GM18870 (cell line): ENCODE measurements around the gene NFIB.

Experiments
- ATAC-seq: cut with Tn5 transposase; IDR thresholded peaks from one replicate; pipeline ENCODE4 v1.9.1; 2021; ENCODE audit warnings: moderate library complexity; ENCODE audit not compliant: unreplicated experiment

NFIB gene

DNA sequence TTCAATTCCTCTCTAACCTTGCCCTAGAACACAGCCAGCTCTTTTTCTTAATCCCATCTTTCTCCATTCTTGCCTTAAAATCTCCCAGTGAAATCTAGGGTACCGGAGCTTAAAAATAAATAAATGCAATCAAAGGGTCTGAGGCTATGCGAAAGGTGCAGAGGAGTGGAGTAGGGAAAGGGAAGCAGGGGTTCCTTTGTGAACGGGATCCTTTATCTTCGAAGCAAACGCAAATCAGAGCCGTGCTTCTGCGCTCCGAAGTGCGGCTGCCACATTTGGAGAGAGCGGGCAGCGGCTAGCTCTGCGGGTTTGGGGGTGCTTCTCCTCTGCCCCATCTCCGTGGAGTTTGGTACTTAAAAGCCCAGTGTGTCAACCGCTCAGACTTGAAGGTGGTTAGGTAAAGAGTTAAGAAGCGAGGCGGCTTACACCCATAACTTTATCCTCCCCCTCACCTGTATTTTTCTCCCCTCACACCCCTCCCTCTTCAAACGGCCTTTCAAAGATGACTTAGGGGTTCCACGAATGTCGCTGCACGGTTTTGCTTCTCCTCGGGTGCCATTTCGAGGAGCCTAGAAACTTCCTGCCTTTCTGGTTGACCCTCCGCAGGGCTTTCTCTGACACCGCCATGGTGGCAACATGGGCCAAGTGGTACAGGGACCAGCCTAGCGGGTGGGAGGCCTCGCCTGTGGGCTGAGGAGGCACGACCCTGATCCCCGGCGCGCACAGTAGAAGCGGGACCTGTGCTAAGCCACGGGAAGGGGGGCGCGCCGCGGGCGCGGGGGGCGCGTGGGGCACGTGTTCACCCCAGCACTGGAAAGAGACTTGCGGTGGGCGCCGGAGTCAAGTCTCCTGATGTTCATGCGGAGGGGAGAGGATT is 31.7 kb upstream of the NFIB start:
- no peak for ATAC-seq

DNA sequence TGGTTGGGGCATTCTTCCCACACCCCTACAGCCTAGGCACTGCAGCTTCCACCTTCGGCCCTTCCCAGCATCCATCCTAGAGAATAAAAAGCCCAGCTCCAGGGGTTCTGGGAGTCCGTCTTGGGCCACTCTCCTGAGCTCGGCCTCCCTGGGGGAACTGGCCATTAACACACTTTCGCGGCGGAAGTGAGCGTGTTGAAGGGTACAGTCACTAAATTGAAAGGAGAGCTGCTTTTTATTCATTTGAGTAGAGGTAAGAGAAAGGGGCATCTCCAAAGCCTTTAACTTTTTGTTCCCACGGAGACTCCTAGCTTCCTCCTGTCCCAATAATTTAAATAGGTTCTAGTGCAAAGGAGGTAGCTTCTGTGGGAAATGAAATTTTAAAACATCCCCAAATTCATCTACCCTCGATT is 31.0 kb upstream of the NFIB start:
- no peak for ATAC-seq

DNA sequence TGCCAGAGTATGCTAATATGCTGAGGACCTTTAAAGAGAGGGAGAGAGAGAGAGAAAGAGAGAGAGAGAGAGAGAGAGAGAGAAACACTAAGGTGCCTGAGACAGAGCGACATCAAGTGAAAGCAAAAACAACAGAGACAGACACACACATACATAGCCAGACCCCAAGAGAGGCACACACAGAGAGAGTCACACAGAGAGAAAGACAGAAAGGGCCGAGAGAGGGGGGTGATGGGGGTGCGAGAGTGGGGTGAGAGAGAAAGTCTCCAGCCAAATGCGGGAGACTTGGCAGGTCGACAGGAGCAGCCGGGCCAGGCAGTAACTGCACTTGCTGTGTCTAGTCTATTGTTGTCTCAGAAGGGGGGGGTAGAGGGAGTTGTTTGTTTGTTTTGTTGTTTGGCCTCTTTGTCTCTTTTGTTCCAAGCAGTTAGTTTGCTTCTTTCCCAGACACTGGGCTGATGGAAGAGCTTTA is 30.1 kb upstream of the NFIB start:
- ATAC-seq = no peak

DNA sequence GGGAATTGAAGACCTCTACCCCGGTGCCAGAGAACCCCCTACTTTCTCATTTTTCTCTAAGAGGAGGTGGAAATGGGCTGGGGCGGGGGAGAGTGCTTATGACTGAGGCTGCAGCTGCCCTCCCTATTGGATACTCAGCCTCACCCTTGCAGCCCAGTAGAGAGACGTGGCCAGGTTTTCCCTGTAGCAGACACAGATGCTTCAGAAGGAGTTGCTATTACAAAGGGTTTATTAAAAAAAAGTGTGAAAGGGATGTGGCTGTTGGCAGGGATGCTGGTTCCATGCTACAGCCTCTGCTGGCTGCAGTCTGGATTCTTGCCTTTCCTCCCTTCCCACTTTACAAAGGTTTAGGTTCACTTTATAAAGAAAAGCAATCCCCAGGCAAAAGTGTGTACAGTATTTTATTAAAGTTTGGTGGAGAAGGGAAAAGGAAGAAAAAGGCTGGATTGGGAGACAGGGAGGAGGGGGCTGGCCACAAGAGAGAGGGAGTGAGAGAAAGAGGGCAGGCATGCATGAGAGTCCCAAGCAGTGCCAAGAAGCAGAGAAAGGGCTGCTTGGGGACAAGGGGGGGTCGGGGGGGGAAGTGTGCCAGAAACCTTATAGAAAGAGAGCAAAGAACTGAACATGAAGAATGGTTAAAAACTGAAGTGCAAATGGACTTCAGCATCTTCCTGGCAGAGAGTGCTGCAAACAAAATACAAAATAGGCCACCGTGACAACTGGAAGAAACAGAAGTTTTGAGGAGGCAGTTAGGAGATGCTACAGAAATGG is 29.5 kb upstream of the NFIB start:
- no peak for ATAC-seq

DNA sequence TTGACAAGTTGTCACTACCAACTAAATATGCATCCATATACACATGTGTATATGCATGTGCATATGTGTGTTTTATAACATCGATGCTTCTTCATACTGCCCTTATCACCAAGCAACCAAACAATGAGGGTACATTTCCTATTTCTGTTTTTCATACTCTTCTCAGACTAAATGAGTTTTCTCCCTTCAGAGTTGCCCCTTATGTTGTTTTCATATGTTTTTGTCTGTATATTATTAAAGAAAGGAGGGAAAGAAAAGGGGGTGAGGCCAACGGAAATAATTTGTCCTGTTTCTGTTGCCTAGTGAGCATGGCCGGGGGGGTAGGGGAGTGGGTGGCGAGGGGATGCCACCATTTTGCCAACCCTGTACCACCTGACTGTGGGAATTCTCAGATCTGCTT is 28.8 kb upstream of the NFIB start:
- ATAC-seq = no peak

DNA sequence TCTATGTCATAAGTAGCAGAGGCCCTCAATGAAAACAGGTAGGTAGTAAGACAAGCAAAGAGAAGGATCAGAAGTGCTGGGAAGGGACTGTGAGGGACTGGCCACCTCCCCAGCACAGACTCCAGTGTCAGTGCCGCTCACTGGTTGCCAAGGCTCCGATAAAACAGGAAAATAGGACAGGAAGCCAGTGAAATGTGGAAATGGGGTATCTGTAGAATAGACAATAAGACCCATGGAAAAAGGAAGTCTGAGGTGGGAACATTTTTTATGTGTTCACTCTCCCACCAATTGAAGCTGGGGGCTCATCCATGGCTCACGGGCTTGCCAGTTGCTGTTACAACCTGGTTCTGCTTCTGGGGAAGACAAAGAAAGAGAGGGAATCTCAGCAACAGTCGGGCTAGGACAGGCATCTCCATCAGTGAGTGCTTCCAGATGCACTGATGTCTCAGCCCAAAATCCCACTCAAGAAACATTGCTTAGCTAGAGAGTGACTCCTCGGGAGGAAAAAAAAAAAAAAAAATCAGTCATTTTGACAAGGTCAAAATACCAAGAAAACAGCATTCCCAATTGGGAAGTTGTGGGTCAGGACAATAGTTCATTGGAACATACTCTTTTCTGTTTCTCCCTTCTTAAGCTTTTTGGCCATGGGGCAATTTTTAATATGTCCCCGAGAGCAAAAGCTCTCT is 27.6 kb upstream of the NFIB start:
- ATAC-seq = no peak

DNA sequence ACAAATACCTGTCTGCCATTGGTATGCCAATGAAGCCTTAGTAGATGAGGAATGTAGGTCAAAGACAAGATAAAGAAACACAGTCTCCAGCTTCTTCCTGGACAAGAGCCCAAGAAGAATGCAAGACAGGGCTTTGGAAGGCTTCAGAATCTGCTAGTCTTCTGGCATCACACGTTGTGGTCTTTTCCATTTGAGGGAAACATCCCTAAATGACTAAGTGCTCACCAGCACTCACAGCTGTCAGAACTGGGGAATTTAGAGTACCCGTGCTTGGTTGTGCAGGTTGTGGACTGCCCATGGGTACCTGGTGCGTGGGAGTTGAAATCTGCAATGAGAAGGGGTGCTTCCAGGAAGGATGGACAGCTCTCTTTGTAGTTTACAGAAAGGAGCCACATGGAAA is 27.1 kb upstream of the NFIB start:
- ATAC-seq = no peak

DNA sequence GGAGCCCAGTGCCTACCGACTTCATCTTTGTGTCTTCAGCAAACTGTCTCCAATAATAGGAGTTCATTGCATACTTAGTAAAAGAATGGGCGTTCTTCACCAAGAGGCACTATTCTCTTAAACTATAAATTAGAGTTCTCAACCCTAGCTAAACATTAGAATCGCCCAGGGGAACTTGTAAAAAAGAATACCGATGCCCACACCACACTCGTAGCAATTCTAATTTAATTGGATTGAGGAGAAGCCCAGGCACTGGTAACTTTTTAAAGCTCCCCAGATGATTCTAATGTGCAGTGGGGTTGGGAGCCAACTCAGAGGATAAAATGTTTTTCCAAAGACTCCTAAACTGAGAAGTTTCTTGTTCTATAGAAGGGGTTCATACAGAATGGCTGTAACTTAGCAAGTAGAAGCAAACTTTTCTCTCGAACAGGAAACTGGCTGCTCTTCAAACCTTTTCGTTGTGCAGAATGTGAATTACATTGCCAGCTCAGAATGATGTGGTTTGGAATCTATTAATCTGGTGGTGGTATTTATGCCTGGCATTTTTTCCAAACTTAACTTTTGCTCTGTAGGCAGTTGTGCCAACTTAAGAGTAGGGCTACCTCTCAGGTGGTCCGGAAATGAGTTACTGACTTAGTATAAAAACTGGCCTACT is 26.4 kb upstream of the NFIB start:
- ATAC-seq = no peak

DNA sequence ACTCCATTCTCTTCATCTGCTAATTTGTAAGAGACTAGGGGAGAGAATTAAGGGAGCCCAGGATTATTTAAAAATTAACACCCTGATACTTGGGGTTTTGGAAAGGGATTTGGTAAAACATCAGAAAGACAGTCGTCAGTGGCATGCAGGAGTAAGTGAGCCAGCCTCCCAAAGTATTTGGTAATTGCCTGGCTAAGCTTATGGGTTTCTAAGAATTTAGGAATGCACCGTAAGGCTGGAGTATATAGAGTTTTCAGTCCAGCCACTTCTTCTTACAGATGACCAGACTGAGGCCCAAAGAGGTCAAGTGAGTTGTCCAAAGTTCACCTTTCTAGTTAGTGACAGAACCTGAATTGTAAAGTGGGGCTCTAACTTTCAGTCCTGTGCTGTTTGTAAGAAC is 25.8 kb upstream of the NFIB start:
- ATAC-seq = no peak

DNA sequence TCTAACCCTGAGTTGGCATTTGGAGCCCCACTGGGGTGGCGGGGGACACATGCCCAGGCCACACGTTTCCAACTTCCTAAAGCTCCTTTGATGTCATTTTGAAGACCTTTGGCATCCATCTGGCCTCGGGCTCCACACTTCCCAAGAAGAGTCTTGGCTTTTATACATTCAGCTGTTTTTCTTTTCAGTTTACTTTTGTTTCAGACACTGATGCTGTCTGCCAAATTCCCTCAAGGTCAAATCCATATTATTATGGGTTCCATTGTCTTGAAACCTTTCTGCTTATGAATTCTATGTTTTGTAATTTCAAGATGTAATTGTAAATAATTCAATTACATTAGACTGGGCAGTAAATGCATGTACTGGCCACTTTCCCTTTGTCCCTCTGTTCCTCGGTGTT is 23.7 kb upstream of the NFIB start:
- ATAC-seq = no peak

DNA sequence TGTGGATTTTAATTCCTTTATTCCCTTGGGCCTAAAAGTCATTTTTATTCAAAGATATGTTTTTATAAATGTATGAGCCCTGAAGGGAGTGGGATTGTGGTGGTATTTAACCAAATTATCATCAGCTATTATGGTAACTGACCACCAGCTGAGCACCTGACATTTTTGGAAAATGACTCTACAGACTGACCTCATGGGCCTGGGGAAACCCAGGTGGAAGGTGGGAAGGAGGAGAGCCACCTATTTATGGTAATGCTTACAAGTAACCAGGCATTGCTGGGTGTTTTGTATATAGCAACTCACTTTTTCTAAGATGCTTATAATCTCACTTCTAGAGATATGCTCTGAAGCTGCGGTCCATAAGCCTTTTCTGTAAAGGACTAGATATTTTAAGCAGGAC is 22.3 kb upstream of the NFIB start:
- no peak for ATAC-seq

DNA sequence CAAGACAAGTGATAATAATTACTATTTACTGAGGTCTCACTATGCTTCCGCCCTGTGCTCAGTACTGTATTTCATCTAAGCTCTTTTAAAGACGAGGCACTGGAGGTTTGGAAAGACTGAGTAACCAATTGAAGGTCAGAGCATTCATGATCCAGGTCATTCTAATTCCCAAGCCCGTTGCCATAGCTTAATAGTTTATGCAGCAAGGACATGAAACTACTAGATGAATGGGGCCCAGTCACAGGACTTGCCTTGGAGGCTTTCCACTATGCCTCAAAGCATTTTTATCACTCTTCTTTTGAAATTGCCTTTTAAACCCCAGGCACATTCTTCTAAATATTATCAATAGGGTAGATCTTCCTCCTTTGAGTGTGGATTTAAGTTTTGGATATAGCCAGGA is 17.2 kb upstream of the NFIB start:
- ATAC-seq = no peak

DNA sequence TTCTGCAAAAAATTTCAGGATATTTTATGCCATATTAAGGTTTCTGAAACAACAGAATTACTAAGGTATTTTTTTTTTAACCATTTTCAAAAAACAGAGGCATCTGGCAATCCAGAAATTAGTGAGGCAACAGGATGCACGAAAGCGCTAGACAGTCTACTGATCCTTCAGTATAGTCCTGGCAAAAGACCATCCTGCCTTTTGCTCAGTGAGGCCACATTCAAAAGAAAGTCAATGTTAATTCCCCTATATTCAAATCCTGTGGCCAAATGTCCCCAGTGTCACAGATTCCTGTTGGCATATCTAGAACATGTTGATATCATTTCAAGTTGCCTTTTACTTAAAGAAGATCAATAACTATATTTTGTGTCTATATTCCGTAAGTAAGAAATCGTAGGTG is 13.1 kb upstream of the NFIB start:
- ATAC-seq = no peak

DNA sequence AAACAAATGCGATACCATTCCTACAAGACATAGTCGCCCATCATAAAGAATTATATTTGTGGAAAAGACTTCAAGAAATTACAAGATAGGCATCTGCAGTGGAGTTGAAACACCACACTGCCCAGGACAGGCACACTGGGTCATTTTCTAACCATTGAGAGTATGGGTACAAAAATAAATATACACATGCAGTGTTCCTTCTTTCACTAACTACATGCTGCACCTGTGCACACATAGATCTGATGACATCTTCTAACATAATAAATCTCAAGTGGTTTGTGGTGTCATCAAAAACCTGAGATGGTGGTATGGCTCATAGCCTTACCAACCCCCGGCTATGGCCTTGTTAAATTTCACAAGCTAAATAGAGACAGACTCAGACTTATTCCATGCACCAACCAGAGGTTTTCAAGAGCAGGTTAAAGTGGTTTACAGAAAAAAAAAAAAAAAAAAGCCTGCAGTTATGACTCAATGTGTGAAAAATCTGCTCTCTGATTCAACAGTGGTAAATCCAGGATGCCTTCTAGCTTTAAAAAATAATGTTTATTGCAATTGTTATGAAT is 12.4 kb upstream of the NFIB start:
- ATAC-seq = peak; percentile 78

DNA sequence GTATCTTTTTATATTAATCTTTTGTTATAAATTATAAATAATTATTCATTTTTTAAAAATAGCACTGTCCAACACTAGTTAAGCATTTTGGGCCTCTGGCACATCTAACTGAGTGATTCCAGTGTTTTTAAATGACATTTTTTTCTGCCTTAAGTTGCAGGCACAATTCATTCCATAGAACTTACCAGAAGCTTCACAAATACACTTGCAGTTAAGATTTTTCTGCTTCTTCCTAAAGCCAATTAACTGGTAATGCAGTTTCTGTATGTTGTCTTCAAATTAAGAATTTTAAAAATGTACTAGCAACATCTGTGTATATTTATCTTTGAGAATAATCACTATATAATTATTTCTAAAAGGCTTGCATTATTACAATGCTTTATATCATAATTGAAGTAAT is 11.2 kb upstream of the NFIB start:
- no peak for ATAC-seq

DNA sequence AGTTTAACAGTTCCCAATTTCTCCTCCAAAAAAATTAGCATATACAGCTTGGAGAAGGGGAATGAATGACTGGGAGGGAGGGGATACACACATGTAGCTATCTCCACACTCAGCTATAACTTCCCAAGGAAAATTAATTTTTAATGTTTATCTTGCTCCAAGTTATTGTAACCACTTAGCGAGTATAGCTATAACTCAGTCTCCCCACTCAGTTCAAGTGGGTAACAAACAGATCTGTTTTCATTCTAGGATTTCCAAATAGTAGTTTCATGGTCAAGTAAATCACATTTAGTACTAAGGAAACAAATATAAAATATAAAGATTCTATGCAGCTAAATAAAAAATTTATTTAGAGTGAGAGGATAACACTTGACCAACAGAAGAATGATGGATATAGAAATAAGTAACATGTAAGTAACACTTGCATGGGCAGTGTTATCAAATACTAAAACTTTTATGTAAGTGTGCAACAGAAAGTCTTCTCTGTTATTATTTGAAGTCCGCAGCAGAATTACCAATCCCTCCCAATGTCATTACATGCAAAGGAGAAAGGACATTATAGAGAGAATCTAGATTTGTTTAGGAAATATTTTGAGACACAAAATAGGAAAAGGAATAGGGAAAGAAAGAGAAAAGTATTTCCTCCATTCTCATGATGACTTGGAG is 10.2 kb upstream of the NFIB start:
- no peak for ATAC-seq

DNA sequence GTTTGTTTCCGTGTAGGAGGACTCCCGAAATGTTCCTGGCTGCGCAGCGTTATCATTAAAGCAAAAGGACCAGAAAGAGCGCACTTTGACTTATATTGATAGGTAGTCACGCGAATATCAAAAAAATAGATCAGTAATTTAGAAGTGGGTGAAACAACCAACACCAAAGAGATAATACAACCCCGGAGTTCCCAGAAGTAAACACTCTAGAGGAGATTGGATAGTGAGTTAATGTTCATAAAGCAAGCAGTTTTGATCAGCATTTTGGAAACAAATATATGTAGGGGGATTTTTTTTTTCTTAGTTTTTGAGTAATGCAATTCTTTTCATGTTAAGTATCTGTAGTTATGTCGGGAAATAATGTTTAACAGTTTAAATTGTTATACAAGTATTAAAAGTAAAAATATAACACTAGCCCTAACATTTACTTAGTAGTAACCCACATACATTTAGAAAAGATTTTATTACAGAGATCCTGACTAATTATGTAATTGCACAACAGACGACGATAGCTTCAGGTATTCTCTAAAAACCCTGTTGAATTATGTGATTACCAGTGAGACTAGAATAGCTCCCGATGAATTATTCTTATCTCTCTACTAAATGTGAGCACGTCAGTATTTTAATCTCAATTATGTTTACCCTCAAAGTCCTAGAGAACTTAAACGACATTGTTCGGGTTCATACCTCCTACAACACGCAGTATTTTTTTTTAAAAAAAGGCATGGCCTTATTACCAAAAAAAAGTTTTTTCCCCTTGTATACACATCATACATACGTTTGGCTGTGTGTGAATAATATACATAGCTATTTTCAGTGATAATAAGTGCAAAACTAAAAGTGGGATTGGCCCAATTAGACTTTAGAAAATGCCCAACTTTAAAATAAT is 9.4 kb upstream of the NFIB start:
- ATAC-seq = no peak

DNA sequence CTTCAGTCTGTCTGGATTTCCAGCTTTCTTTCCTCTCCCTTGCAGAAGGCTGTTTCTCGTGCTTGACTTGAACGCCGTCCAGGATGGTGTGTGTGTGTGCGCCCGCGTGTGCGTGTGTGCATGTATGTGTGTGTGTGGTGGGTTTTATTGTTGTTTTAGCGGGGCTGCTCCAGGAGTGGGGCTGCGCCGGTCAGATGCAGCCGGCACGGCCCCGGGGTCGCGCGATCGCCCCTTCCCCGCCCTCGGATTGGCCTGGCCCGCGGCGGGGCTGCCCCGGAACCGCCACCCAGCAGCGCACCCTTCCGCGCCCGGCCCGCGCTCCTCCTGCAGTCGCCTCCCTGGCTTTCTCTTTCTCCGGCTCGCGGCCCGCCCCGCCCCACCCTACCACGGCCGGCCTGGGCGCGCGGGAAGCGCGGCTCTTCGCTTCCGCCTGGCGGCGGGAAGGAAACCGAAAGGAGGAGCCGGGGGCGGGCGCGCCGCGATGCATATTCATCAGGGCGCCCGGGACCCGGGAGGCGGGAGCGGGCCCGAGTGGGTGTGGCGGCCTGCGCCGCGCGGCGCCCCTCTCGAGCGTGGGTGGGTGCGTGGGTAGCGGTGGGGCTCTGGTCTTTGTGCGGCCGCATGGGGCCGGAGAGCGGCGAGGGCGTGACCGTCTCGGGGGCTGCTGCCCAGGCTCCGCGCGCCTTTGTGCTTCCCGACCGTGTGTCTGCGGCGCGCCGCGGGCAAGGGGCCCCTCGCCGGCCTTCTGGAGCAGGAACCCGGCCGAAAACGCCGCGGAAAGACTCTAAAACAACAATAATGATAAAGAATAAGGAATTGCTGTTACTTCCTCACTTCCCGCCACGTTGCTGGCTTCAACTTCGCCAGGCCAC is 8.5 kb upstream of the NFIB start:
- peak; percentile 33 for ATAC-seq
